H1 (cell line): ENCODE results near the gene SMPX. TPM values are rescaled to one million over a fixed set of nuclear protein-coding genes. Genes with fewer than 3 reads are reported as not detected.

Experiments
- CEBPB ChIP-seq: IDR thresholded peaks from 2 replicates; pipeline ENCODE4 v1.6.1; 2012; ENCODE audit warnings: low read depth, low read length
- SIX5 ChIP-seq: IDR thresholded peaks from 2 replicates; pipeline ENCODE4 v1.6.1; 2011; ENCODE audit warnings: mild to moderate bottlenecking, low read depth, low read length
- polyA plus RNA-seq, 7 experiments: library from polyadenylated mRNA; depleted of rRNA in 3 of 7; stranded (reverse) in 5 of 7; unstranded in 2 of 7; fragments of >200 nt in 5 of 7; fragments of 200-250 nt in 2 of 7; gene quantifications; 1 replicate in 5 of 7; 2 replicates in 1 of 7; 4 replicates in 1 of 7; pipeline versions ENCODE4 v1.2.1 to v1.2.3, GENCODE V29; 2011 to 2013; ENCODE audit warnings: missing spikeins in 2 of 7, mixed read lengths in 2 of 7
- total RNA-seq: library from RNA; stranded (reverse); fragmentation: NEBNext Ultra II Directional; extraction: Animal tissue kit (Norgen Biotek cat#: 25700); gene quantifications from 2 replicates; pipeline ENCODE4 v1.2.1, GENCODE V29; 2021

Gene SMPX
- total and polyA plus RNA-seq, 2 of the 8 experiments (the other 6 are each of a cell fraction or from before 2014, with no cell fraction given): not detected

DNA sequence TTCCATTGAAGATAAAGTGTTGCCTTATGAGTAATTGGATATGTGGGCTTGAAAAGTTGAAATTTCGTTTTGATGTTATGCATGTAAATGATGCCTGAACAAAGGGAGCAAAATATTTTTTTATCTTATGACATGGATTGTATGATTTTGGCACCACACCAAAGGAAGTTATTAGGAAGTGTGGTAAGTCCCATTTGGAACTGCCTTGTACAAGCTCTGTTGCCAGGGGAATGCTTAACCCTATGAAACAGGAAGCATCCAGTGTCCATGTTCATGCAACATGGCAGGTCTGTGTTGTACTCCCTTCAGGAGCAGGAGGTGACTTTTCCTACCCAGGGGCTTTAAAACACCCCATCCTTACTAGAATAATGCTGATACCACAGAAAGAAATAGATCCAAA, 13.2 kb downstream of the SMPX start (continued):
- TF ChIP-seq CEBPB: no peak
- no peak for TF ChIP-seq SIX5
- TF ChIP-seq, all 59 proteins: peak for 0
